ENCODE measurements around the gene CEACAM5.
"Not testable (repeated sequence)": the region's sequence is repeated elsewhere in the genome, so short reads cannot be mapped to it uniquely, and the experiment has no call there.

Gene CEACAM5

DNA sequence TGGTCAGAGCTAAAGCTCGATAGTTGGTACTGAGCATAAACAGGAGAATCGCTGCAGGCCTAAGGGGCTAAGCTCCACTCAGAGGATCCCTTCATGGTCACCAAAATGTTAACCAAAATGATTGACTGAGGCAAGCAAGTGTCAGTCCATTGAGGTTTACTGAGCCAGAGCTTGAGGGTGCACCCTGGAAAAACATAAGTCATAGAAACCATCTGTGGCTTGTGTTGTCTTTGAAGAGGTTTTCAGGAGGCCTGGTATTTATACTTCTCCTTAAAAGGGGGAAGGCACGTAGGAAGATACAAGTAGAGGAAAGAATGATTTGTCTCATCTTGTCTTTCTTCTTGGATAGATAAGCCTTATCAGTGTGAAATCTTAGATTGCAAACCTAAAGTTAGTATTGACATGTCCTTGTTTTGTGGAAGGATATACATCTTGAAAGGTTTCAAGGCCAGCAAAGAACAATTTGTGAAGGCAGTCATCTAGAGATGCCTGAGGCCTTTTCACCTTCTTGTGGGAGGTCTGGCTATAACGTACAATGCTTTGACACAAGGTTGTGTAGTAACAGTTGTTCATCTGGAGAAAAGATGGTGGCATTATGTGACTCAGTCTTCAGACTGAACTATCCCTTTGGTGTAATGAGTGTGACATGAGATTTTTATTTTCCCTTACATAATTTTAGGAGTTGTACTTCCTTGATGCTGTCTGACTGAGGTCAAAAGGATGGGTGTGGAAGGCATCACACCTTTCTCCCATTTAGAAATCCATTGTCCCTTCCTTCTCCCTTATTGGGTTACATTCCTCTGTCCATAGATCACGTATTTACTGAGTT lies 32.2 kb downstream of the CEACAM5 start:
- DNase-seq: no peak

- DNase-seq: no peak
Measured at GRCh38 chr19:41741244-41741554, 32.8 kb downstream of the CEACAM5 start.

- no peak for DNase-seq
Measured at GRCh38 chr19:41744850-41745249, 36.4 kb downstream of the CEACAM5 start.

GRCh38 chr19:41745756-41746155 lies 37.3 kb downstream of the CEACAM5 start:
- no peak for DNase-seq

DNA sequence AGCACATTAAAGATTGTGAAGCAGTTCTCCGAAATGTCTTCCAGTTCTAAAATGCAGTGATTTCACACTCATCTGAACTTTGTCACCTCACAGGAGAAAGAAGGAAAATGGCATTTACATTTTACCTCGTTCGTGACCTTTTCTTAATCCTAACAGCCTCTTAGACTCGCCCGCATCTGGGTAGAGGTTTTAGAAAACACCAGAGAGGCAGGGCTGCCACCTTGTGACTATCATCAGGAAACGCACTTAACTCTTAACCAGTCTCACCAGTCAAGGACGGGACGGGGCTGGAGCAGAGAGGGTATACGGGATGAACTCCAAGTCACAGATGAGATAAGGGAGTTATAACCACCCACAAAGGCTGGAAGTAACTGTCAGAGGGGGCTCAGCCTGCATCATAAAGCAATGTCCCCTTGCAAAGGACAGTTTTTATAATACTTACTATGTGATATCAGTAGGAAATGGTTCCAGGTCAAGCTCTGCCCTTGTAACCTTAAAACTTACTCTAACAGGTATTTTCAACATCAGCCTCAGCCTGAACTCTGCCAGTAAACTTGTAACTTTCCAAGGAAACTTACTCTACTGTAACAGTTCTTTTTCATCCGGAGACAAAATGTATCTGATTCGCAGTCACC lies 38.3 kb downstream of the CEACAM5 start:
- DNase-seq: peak; percentile 67

DNA sequence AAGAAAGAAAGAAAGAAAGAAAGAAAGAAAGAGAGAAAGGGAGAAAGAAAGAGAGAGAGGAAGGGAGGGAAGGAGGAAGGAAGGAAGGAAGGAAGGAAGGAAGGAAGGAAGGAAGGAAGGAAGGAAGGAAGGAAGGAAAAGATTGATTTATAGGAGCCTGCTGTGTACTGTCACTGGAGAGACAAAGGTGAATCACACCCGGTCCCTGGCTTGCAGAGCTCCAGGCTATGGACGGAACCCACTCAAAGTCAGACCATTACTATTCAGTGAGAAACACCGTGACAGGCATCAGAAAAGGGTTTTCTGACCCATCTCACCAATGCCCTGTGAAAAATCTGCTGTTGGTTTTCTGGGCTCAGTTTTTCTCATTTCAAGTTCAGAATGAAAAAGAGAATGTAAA lies 39.6 kb downstream of the CEACAM5 start:
- no peak for DNase-seq

DNA sequence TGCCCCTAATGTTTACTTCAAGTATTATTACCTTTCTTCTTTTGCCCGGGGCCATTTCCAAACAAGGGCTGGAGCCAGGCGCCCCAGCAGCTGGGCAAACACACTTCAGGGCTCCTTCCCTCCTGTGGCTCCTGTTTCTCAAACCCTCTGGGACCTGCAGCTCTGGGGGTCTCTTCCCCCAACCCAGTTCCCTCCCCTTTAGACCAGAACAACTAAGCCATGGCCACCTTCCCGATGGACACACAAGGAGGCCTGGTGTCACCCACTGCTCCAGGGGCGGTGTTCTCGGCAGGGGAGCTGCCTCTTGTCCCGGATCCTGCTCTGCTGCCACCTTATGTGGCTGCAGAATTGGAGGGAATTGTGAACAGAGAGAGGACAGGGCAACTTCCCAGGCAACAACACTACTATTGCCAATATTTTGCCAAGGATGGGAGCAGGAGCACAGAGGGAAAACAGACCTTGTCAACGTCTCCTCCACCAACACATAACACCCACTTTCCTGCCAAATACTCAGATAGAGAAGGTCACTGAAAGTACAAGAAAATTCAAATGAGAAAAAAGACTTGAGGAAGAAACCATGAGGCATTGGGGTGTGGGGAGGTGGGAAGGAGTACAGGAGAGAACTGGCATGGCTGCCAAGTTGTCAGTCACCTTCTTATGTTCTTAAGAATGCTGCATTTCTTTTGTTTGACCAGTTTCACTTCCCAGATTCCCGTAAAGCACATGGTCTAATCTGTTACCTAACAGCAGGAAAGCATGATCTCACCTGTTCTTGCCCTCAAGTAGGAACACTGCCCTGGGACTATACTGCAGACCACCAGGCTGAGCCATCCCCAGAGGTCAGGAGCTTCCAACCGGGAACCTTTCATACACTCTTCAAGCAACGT lies 42.1 kb downstream of the CEACAM5 start:
- DNase-seq: not testable (repeated sequence)

- DNase-seq: peak; percentile 95
Measured at GRCh38 chr19:41753159-41753558, 44.7 kb downstream of the CEACAM5 start.

DNA sequence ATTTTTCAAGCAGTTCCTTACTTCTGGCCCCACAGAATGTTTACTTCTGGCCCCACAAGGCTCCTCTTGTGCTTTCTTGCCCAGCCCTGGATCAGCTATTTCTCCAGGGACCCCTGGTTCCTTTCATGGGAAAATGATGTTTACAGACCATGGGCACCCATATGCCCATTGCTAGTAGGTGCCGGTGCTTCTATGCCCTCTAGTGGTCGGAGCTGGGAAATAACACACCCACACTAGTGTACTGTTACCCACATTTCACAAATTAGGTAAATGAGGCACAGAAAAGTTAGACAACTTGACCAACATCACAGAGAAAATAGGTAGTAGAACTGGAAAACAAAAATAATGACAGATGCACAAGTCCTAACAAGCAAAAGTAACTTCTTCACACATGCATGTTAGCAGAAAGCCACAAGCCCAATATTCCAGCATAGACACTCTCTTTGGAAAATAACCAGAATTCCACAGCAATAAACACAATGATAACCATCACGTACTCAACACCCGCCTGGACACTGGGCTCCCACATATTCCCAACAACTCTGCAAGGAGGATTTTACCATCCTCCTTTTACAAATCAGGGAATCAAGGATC lies 45.6 kb downstream of the CEACAM5 start:
- peak; percentile 82 for DNase-seq

GRCh38 chr19:41755328-41755913 lies 47.0 kb downstream of the CEACAM5 start, which contains the start of gene CEACAM6:
CEACAM6 (plus strand) TSS chr19:41755530; CDS start chr19:41755639, 109 bp downstream.
- no peak for DNase-seq

- DNase-seq: no peak
Measured at GRCh38 chr19:41758846-41759245, 50.4 kb downstream of the CEACAM5 start.

DNA sequence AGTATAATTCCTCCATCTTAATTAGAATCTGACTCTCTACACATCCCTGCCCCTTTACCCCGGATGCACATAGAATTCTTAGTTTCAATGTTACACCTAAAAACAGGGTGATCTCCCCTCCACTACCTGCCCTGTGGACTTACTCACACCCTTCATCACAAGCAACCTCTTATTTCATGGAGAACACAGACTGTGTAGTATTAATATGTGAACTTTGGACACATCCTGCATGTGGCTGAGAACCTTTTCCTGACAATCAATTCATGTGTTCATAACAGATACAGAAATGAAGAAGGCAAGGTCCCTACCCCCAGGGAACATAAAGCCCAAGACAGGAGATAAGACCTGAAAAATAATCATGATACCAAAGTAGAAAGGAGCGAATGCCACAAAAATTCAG lies 58.7 kb downstream of the CEACAM5 start:
- no peak for DNase-seq

DNA sequence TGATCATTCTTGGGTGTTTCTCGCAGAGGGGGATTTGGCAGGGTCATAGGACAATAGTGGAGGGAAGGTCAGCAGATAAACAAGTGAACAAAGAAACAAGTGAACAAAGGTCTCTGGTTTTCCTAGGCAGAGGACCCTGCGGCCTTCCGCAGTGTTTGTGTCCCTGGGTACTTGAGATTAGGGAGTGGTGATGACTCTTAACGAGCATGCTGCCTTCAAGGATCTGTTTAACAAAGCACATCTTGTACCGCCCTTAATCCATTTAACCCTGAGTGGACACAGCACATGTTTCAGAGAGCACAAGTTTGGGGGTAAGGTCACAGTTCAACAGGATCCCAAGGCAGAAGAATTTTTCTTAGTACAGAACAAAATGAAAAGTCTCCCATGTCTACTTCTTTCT lies 59.7 kb downstream of the CEACAM5 start:
- not testable (repeated sequence) for DNase-seq

- no peak for DNase-seq
Measured at GRCh38 chr19:41769608-41770007, 61.2 kb downstream of the CEACAM5 start.

GRCh38 chr19:41771410-41771809 lies 63.0 kb downstream of the CEACAM5 start:
- no peak for DNase-seq

DNA sequence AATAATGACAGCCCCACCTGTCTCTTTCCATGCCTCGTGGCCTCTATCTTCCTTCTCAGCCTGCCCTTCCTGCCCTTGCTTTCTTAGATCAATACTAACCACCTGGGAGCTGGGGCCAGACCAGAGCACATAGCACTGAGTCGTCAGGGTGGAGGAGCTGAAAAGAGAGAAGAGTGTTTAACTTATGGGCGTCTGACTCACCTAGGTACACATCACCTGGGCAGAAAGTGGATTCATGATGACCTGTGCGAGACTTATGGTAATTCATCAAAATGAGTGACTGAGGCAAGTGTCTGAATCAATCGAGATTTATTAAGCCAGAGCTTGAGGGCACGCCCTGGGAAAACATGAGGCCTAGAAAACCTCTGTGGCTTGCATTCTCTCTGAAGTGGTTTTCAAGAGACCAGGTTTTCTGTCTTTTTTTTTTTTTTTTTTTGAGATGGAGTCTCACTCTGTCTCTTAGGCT lies 66.1 kb downstream of the CEACAM5 start:
- DNase-seq: peak; percentile 57

DNA sequence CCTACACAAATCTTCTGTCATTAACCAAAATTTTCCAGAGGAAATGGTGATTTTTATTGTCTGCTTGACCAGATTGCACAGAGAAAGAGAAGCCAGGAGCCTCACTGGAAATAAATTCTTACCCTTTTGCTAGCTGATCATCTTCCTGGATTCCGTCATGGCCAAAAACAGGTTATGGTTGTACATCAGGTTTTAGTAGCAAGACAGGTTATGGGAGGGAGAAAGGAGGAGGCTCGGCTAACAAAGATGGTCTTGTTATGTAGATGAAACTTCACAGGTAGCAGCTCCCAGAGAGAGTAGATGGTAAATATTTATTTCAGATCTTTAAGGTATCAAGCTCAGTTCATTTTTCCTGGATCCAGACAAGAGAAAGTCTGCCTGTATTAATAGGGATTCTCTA lies 68.3 kb downstream of the CEACAM5 start:
- no peak for DNase-seq

Data from activated CD8-positive, alpha-beta memory T cell treated with anti-CD3 and anti-CD28 coated beads, Interleukin-2, amount 50 U/mL, for 48 hours (primary cell).